ENCODE measurements around the gene DDX51.

DDX51 gene

GRCh38 chr12:132133952-132134652 is 10.0 kb downstream of the DDX51 start:
- no peak for DNase-seq (ENCODE audit: low read depth)
- H3K4me3 ChIP-seq (ENCODE audit: low read depth, low read length), result no peak overlapping the region
- no peak for TF ChIP-seq CTCF (IDR thresholded peaks at IDR 0.05; ENCODE audit: low read depth, low read length, missing control alignments)

GRCh38 chr12:132132609-132133430 is 11.3 kb downstream of the DDX51 start:
- DNase-seq (ENCODE audit: low read depth), result no peak
- H3K4me3 ChIP-seq (ENCODE audit: low read depth, low read length), result no peak overlapping the region
- TF ChIP-seq CTCF (IDR thresholded peaks at IDR 0.05; ENCODE audit: low read depth, low read length, missing control alignments), result no peak

- H3K4me3 ChIP-seq (ENCODE audit: low read depth, low read length), result no peak overlapping the region
- TF ChIP-seq CTCF (IDR thresholded peaks at IDR 0.05; ENCODE audit: low read depth, low read length, missing control alignments), result no peak
- DNase-seq (ENCODE audit: low read depth), result no peak
Observed at GRCh38 chr12:132131952-132132351, 12.2 kb downstream of the DDX51 start.

- no peak overlapping the region for H3K4me3 ChIP-seq (ENCODE audit: low read depth, low read length)
- no peak for DNase-seq (ENCODE audit: low read depth)
- no peak for TF ChIP-seq CTCF (IDR thresholded peaks at IDR 0.05; ENCODE audit: low read depth, low read length, missing control alignments)
Observed at GRCh38 chr12:132131229-132131628, 12.9 kb downstream of the DDX51 start.

GRCh38 chr12:132130690-132131089 is 13.4 kb downstream of the DDX51 start:
- H3K4me3 ChIP-seq (ENCODE audit: low read depth, low read length), result no peak overlapping the region
- no peak for TF ChIP-seq CTCF (IDR thresholded peaks at IDR 0.05; ENCODE audit: low read depth, low read length, missing control alignments)
- no peak for DNase-seq (ENCODE audit: low read depth)

- H3K4me3 ChIP-seq (ENCODE audit: low read depth, low read length), result no peak overlapping the region
- TF ChIP-seq CTCF (IDR thresholded peaks at IDR 0.05; ENCODE audit: low read depth, low read length, missing control alignments), result no peak
- DNase-seq (ENCODE audit: low read depth), result no peak
Observed at GRCh38 chr12:132129007-132129406, 15.1 kb downstream of the DDX51 start.
